Measurements from ENCODE around the gene MKX.

GRCh38 chr10:27699776-27700175 is 45.8 kb downstream of the MKX start:
- TF ChIP-seq ZNF274 (IDR thresholded peaks at IDR 0.05; ENCODE audit: low read depth, low read length) (no peak), YY1 (IDR thresholded peaks at IDR 0.05; ENCODE audit: insufficient read depth, insufficient read length) (no peak), SUZ12 (IDR thresholded peaks at IDR 0.05; ENCODE audit: extremely low read depth, insufficient read depth, insufficient read length) (no peak)

Data from NT2/D1 (cell line).